HG03342 (cell line): Measurements from ENCODE around the gene COPRS.
"Not testable (repeated sequence)": the region's sequence is repeated elsewhere in the genome, so short reads cannot be mapped to it uniquely, and the experiment has no call there.

Source experiments
- ATAC-seq: cut with Tn5 transposase; IDR thresholded peaks from one replicate; pipeline ENCODE4 v1.9.1; 2021; ENCODE audit warnings: mild to moderate bottlenecking, moderate library complexity; ENCODE audit not compliant: unreplicated experiment

Gene COPRS

DNA sequence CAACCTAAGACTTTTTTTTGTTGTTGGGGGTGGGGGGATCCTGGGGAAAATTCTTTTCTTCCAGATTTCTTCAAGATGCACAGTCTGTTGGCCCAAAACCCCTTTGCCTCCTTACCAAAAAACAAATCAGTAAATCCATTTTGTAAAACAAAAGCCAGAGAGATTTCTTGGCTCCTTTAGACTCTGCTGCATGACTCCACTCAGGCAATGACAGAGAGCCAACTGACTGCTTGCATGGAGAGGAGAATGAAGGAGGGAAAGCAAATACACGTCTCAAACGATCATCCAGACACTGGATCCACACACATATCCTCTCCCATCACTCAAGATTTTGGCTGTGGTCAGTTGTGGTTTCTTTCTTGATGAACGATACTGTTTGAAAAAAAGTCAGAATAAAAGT, 13.8 kb downstream of the COPRS start:
- ATAC-seq = no peak

DNA sequence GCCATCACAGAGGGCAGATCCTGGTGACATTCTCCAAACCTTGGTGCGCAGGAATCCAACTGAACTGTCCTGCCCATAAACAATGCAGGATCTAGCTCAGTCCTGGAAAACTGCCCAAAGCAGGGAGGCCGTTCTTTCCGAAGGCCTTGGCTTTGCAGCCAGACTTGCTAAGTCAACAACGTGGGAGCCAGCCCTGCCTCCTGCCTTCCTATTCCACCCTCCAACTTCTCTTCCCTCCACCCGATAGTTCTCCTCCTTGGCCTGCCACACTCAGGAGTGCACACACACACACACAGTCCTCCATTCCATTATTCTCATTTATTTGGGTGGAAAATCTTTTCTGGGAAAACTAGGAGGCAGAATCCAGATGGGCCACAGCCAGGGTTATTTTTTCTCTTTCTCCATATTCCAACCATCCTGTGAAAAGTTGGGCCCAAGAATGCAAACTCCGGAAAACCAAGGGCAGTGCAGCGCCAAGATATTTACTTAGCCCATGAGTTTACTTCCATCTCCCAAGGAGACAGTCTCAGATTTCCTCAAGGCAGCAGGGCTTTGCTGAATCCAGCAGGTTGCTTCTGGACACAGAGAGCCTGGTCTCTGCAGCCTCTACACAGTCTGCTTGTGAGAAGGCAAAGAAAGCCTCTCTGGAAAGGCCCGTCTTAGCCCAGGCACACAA, 15.8 kb downstream of the COPRS start:
- no peak for ATAC-seq

DNA sequence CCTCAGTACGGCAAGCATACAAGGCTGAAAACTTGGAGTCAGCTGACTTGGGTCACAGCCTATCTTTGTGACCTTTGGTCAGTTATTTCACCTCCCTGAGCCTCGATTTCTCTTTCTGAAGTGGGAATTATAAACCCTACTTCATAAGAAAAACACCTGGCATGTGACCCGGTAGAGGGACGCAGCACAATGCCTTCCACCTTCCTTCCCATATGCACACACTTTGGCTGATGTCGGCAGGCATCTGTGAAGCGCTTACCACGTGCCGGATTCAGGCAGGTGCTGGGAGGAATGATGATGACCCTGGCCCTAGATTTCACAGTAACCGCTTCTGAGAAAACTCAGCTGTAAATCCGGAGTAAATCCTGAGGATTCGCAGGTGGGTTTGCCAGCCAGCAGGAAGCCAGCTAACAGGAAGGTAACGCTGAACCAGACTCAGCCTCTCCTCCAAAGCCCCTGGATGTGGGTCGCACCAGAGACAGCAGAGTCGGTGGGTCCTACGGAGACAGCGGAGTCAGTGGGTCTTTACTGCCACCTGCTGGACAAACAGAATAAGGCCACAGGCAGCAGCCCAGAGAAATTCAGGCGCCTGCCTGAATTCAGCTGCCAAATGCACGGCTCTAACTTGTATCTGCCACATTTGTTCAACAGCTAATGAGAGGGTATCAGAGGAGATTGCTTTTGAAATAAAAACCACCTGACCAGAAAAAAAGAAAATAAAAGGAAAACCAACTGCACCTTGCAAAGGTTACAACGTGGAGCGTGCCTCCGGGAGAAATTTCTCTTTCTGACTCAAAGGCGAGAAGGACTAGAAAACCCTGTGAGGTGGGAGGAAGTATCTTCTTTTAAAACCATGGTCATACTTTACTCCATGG, 16.6 kb downstream of the COPRS start:
- ATAC-seq = no peak

DNA sequence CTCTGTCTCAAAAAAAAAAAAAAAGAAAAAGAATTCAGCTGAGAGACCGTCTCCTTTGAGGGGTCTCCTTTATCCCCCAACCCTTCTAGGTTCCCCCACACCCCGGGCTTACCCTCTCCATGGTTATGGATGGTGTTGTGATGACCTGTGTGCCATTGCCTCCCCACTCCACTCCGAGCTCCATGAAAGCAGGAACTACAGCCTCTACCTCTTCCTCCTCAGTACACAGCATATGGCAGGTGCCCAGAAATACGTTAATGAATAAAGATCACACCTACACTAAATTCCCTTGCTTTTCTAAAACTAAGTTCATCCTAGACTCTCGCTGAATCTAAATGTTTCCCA, 17.2 kb downstream of the COPRS start:
- ATAC-seq = no peak

DNA sequence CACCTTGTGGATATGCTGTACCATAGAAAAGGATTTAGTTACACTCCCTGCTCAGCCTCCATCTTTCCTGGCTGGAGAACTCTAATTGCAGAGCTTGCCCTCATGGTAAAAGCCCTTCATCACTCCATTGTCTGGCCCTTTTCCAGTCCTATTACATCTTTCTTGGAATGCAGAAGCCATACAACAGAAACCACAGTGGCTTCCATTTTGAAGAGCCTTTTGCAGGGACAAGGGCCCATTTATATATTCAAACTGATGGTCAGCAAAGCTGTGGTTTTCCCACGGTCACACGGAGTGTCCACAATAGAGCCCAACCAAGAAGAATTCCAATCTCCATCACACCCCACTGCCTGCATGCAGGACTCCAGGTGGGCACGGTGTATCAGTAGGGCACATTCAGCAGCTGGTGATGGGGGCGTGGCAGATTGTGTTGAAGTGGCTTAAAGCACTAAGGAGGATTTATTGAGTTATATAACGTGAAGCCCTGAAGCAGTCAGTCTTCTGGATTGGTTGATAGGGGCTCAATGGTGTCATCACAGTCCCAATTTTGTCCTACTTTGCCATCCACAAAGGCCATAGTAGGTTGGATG, 20.3 kb downstream of the COPRS start:
- no peak for ATAC-seq

DNA sequence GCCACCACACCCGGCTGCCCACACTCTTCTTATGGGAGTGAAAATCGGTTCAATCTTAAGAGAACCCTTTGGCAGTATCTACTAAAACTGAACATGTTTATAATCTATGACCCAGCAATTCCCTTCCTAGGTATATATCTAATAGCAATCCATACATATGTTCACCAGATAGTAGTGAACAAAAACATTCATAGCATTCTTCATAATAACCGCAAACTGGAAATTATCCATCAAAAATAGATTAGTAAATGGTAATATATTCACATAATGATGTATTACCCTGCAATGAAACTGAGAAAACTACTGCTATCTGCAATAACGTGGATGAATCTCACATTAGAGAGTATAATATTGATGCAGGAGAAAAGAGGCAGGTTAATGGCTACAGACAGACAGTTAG, 23.1 kb downstream of the COPRS start:
- no peak for ATAC-seq

DNA sequence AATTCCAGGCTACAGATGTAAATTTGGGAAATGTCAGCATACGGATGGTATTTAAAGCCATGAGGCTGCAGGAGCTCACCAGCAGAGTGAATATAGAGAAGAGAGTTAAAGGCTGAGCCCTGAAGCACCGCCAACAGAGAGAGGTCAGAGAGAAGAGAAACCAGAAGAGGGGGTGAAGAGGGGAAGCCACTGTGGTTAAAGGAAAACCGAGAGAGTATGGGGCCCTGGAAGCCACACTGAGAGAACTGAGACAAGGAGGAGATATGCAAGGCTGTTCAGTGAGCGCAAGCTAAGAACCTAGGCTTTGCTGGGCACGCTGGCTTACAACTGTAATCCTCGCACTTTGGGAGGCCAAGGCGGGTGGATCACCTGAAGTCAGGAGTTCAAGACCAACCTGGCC, 24.6 kb downstream of the COPRS start:
- ATAC-seq = no peak

DNA sequence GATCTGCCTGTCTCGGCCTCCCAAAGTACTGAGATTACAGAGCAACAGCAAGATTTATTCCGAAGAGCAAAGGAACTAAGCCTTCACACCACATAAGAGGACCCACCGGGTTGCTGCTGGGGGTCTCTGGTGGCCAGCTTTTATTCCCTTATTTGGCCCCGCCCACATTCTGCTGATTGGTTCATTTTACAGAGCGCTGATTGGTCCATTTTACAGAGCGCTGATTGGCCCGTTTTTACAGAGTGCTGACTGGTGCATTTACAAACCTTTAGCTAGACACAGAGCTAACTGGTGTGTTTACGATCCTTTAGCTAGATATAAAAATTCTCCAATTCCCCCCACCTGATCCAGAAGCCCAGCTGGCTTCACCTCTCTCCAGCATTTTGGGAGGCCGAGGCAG, 26.3 kb downstream of the COPRS start:
- ATAC-seq = no peak

DNA sequence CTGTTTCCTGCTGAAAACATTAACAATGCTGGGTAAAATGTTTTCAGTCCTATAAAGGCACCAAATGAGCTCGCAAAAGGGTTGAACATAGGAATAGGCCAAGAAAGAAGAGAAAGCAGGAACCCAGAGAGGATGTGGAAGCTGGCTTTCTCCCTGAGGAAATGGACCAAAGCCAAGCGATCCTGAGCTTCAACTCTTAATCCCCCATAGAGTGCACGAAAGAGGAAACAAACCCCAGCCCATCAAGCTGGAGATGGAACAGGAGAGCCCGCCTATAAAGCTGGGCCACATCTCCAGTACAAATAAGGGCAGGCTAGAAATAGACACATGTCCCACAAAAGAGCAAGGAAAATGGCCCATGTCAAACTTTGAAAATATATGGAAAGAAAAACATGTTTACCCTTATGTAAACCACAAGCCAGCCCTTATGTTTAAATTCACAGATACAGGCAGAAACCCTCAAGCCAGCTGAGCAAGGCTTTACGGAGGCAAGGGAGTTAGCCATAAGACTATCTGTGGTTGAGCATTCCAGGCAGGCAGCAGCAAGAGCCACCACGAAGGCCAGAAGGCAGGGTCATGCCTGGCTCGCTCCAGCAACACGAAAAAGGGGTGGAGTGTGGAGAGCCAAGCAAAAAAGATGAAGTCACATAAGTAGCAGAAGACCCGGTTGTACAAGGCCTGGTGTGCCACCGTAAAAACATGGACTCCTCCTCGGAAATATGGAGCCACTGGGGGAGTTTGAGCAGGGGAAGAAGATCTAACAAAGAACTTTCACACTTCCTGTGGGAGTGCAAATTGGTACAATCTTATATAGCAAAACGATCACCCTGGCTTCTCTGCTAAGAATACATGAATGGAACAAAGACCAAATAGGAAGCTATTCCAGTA, 27.8 kb downstream of the COPRS start:
- no peak for ATAC-seq

DNA sequence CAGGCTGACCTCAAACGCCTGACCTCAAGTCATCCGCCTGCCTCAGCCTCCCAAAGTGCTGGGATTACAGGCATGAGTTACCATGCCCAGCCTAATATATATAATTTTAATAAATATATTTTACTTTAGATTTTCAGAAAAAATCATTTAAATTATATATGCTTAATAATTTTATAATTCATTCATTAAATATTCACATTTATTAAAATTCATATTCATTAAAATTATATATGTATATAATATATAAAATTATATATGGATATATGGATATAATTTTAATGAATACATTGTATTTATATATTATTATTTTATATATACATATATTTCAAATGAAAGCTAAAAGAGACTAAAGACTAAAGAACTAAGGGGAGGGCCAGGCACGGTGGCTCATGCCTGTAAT, 29.4 kb downstream of the COPRS start:
- no peak for ATAC-seq

DNA sequence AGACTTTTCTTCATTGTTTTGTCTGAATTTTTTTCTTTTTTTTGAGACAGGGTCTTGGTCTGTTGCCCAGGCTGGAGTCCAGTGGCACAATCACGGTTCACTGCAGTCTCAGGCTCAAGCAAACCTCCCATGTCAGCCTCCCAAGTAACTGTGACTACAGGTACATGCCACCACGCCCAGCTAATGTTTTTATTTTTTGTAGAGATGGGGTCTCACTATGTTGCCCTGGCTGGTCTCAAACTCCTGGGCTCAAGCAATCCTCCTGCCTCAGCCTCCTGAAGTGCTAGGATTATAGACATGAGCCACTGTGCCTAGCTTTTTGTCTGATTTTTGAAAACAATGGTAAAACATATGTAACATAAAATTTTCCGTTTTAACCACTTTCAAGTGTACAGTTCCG, 30.1 kb downstream of the COPRS start:
- not testable (repeated sequence) for ATAC-seq

DNA sequence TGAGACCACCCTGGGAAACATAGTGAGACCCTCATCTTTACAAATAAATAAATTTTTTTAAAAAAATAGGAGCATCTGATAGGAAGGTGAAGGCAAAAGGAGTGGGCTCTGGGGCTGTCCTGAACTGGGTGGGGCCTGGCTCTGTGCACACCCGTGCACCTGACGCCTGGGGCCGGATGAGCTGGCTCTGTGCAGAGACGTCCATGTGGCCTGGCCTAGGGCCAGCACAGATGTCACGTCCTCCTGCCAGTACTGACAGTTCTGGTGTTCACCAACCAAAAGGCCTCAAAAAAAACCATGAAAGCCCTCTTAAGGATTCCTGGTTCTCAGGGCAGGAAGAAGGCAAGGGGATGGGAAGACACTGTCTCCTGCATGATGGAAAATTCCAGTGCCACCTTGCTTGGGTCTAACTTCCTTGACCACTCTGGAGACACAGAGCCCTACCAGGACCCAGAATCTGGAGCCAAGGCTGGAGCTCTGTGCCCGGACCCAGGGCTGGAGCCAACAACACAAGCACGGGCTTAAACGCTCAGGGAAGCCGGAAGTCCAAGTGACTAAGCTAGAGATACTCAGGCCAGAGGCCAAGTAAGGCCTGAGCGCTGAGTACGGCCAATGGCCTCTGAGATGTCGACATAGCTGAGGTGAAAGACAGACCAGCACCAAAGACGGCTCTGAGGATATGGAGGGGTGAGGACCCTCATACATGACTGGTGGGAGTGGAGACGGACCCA, 32.9 kb downstream of the COPRS start:
- no peak for ATAC-seq

DNA sequence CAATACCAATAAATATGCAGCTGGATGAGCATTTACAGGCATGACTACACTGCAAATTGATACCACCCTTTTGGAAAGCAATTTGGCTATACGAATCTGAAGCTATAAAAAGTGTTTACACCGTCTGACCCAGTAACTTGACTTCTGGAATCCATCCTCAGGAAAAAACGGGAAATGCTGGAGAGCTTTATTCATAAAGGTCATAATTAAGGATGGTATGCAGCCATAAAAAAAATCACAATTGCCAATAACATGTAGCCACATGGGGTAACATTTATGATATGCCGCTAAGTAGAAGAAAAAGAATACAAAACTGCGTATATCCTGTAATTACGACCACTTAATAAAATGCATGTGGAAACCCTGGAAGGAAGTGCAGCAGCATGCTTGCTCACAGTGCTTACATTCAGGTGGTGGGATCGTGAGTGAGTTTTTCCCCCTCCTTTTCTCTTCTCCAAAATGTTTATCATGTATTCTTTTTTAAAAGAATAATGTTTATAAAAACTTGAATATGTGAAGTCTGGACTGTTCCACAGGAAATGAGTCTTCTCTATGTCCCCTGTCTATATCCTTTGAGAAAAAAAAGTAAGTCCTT, 34.2 kb downstream of the COPRS start:
- no peak for ATAC-seq

DNA sequence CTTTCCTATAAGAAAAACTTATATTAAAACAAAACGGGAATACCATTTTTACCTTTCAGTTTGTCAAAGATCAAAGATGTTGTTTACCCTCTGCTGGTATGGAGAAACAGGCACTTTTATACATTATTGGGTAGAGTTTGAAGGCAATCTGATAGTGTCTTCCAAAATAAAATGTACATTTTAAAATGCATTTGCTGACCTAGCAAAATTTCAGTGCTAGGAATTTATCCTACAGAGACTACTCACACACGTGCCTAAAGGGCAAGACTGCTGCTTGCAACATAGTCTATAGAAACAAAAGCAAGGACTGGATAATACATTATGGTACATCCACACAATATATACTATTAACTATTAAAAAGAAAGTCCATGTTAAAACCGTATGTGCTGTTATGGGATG, 36.0 kb downstream of the COPRS start:
- no peak for ATAC-seq

DNA sequence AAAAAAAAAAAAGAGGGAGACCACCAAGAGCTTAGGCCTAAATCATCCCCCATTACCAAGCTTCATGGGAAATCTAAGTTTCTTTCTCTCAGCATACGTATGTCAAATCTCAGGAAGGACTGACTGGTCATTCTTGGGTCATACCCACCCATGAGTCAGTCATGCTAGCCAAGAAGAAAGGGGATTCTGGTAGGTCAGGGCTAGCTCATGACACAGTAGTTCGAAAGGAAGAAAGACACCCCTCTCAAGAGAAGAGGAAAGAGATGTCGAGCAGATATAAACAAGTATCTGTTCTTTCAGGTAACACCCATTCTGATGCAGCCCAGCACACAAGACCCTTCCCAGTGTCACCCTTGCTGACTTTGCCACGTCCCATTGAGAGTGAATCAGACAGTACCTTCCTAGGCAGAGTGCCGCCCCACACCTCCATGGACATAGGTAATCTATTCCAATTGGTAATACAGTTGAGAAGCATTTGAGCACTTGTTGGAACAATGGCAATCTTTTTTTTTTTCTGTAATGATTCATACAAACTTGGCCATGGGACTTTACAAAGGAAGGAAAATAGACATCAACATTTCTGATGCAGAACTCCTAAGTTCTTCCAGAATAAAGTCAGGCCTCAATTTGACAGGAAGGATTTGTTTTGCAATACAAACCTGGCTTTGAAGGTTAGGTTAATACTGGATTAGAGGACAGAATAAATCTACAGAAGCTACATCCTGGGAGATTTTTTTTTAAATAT, 38.2 kb downstream of the COPRS start:
- no peak for ATAC-seq

DNA sequence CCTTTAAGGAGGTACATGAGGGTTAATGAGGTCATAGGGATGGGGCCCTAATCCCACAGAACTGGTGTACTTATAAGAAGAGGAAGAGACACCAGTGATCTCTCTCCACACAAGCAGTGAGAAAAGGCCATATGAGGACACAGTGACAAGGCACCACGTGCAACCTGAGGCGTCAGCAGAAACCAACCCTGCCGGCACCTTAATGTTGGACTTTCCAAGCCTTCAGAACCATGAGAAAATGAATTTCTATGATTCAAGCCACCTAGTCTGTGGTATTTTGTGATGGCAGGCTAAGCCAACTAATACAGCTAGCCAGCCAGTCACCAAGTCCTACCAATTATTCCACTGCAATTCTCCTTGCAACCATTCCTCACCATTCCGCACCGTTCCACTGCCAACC, 39.5 kb downstream of the COPRS start:
- ATAC-seq = no peak

DNA sequence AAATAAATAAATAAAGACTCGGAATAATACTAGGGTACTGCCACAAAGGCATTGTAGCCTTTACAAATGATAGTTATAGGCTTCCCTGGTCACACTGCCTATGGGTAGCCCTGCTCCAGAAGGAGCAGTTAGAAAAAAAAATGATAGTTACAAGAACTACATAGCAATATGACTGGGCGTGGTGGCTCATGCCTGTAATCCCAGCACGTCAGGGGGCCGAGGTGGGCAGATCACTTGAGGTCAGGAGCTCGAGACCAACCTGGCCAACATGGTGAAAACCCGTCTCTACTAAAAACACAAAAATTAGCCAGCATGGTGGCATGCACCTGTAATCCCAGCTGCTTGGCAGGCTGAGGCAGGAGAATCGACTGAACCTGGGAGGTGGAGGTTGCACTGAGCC, 40.2 kb downstream of the COPRS start:
- not testable (repeated sequence) for ATAC-seq

DNA sequence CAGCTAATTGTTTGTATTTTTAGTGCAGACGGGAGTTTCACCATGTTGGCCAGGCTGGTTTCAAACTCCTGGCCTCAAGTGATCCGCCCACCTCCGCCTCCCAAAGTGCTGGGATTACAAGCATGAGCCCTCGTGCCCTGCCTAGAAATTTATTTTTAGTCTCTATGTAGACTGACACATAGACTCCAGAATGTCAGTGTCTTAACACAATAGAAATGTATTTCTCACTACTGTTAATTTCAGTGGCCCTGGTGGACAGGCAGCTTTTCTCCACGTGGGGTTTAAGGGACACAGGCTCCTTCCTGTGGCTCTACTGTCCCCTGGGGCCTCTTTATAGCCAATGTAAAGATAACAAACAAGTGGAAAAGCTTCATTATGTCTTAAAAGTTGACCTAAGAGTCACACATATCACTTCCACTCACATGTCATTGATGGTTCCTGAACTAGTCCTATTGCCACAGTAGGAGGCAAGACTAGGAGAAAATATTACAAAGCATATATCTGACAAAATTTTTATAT, 43.8 kb downstream of the COPRS start:
- ATAC-seq = no peak

DNA sequence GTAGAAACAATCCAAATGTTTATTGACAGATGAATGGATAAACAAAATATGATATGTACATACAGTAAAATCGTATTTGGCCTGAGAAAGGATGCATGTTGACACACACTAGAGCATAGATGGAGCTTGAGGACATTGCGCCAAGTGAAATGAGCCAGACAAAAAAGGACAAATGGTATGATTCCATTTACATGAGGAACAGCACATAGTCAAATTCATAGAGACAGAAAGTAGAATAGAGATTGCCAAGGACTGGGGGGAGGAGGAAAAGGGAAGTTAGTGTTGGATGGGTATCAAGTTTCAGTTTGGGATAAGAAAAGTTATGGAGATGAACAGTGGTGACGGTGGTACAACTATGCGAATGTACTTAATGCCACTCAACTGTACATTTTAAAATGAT, 47.9 kb downstream of the COPRS start:
- no peak for ATAC-seq
